ENCODE data around the gene TAF6. TPM values are rescaled to one million over a fixed set of nuclear protein-coding genes. Genes with fewer than 3 reads are reported as not detected.
A peak's percentile ranks its signal among the peaks of the same experiment; 100 is the strongest.

The TAF6 gene
- total and polyA plus RNA-seq, 9 of the 15 experiments (the other 6 are each of a cell fraction or from before 2014, with no cell fraction given) = 0.78 to 78.7 (median 21.3) TPM

DNA sequence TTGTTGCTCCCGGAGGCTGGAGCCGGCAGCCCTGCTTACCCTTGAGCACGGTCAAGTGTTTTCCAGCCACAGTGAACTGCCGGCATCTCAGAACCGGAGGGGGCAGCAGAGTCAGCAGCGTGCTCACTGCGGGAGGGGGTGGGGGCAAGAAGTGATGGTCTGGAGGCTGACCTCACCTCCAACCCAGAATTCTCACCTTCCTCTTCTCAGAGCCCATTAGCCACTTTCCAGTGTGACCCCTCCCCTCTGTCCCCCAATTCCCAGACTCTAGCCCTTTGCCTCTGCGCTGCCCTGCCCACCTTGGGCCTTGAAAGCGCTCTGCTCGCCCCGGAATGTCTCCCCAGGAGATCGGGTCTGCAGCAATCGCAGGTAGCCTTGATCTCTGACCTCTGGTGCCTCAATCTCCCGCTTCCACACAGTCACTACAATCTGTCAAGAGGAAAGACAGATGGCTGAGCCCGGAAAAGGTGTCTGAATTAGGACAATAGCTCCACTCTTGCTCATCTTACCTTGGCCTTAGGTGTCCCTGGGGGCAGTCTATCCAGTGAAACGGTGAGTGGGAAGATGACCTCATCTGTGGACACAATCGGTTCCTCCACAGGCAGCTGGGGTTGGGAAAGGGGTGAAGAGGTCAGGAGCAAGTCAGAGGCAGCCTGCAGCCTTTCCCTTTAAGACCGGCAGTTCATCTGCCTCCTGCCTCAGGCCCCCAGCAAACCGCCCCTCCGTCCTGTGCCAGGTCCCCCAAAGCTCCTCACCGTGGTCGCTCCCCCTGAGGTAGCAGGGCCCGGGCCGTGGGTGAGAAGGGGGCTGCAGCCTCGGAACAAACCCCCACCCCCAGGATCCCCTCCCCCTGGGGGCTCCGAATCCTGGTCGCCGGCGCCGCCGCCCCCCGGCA is 38.4 kb upstream of the TAF6 start:
- peak; percentile 80 for ATAC-seq
- TF ChIP-seq, protein P1, sequence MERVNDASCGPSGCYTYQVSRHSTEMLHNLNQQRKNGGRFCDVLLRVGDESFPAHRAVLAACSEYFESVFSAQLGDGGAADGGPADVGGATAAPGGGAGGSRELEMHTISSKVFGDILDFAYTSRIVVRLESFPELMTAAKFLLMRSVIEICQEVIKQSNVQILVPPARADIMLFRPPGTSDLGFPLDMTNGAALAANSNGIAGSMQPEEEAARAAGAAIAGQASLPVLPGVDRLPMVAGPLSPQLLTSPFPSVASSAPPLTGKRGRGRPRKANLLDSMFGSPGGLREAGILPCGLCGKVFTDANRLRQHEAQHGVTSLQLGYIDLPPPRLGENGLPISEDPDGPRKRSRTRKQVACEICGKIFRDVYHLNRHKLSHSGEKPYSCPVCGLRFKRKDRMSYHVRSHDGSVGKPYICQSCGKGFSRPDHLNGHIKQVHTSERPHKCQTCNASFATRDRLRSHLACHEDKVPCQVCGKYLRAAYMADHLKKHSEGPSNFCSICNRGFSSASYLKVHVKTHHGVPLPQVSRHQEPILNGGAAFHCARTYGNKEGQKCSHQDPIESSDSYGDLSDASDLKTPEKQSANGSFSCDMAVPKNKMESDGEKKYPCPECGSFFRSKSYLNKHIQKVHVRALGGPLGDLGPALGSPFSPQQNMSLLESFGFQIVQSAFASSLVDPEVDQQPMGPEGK (CRISPR knock-in tag; IDR thresholded peaks at IDR 0.05; ENCODE audit: borderline replicate concordance) = no peak
- TF ChIP-seq ZNF316 (IDR thresholded peaks at IDR 0.05) (no peak), SAFB2 (IDR thresholded peaks at IDR 0.05; ENCODE audit: borderline replicate concordance, low read depth, low read length, severe bottlenecking) (no peak), PTBP1 (IDR thresholded peaks at IDR 0.05; ENCODE audit: low read depth, low read length) (no peak), NUFIP1 (IDR thresholded peaks at IDR 0.05; ENCODE audit: partially characterized antibody) (no peak), BRD9 (IDR thresholded peaks at IDR 0.05; ENCODE audit: low read depth, partially characterized antibody) (no peak), ZNF586 (CRISPR knock-in tag; conservative IDR thresholded peaks at IDR 0.05) (no peak), ETV5 (CRISPR knock-in tag; IDR thresholded peaks at IDR 0.05; ENCODE audit: low read depth) (no peak), NFYB (IDR thresholded peaks at IDR 0.05; ENCODE audit: extremely low read depth, insufficient read length) (no peak), PPARD (CRISPR knock-in tag; IDR thresholded peaks at IDR 0.05) (no peak), ESRRA (IDR thresholded peaks at IDR 0.05; ENCODE audit: borderline replicate concordance, low read depth) (peak; percentile 76; the same call in 1 of the 2 replicates)
- TF ChIP-seq, protein P2, sequence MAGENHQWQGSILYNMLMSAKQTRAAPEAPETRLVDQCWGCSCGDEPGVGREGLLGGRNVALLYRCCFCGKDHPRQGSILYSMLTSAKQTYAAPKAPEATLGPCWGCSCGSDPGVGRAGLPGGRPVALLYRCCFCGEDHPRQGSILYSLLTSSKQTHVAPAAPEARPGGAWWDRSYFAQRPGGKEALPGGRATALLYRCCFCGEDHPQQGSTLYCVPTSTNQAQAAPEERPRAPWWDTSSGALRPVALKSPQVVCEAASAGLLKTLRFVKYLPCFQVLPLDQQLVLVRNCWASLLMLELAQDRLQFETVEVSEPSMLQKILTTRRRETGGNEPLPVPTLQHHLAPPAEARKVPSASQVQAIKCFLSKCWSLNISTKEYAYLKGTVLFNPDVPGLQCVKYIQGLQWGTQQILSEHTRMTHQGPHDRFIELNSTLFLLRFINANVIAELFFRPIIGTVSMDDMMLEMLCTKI (IDR thresholded peaks at IDR 0.05; ENCODE audit: partially characterized antibody) = no peak
- TF ChIP-seq, protein P3, sequence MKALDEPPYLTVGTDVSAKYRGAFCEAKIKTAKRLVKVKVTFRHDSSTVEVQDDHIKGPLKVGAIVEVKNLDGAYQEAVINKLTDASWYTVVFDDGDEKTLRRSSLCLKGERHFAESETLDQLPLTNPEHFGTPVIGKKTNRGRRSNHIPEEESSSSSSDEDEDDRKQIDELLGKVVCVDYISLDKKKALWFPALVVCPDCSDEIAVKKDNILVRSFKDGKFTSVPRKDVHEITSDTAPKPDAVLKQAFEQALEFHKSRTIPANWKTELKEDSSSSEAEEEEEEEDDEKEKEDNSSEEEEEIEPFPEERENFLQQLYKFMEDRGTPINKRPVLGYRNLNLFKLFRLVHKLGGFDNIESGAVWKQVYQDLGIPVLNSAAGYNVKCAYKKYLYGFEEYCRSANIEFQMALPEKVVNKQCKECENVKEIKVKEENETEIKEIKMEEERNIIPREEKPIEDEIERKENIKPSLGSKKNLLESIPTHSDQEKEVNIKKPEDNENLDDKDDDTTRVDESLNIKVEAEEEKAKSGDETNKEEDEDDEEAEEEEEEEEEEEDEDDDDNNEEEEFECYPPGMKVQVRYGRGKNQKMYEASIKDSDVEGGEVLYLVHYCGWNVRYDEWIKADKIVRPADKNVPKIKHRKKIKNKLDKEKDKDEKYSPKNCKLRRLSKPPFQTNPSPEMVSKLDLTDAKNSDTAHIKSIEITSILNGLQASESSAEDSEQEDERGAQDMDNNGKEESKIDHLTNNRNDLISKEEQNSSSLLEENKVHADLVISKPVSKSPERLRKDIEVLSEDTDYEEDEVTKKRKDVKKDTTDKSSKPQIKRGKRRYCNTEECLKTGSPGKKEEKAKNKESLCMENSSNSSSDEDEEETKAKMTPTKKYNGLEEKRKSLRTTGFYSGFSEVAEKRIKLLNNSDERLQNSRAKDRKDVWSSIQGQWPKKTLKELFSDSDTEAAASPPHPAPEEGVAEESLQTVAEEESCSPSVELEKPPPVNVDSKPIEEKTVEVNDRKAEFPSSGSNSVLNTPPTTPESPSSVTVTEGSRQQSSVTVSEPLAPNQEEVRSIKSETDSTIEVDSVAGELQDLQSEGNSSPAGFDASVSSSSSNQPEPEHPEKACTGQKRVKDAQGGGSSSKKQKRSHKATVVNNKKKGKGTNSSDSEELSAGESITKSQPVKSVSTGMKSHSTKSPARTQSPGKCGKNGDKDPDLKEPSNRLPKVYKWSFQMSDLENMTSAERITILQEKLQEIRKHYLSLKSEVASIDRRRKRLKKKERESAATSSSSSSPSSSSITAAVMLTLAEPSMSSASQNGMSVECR (CRISPR knock-in tag; IDR thresholded peaks at IDR 0.05) = peak; percentile 66; the same call in 1 of the 2 replicates

More for the DNA sequence above, 38.4 kb upstream of the TAF6 start:
- Histone ChIP-seq H3K36me3 (ENCODE audit: control insufficient read depth, insufficient read depth, low read length) (peaks cover 45% of the 10 kb centered on the region), H3K4me1 (replicated peaks in 1 of 2; ENCODE audit: control insufficient read depth in 2 of 2, insufficient read depth in 2 of 2, low read length in 2 of 2) (peaks cover 30 to 74% of the 10 kb centered on the region in 2 experiments), H3K27ac (ENCODE audit: extremely low read depth, low read depth, low read length) (peak overlapping the region; percentile 91), H3K9me3 (replicated peaks; ENCODE audit: control insufficient read depth, insufficient read depth, low read depth, low read length) (no peaks in the 10 kb centered on the region), H3K79me2 (ENCODE audit: control insufficient read depth, insufficient read depth, low read length) (peaks cover 30% of the 10 kb centered on the region), H3K9me1 (ENCODE audit: control insufficient read depth, insufficient read depth, low read length) (no peaks in the 10 kb centered on the region), H3K4me2 (ENCODE audit: insufficient read depth, low read length) (peak overlapping the region; percentile 89), H4K20me1 (replicated peaks; ENCODE audit: control insufficient read depth, insufficient read depth, low read length) (peaks cover 10% of the 10 kb centered on the region), H3K9ac (ENCODE audit: insufficient read depth in 1 of 2, low read depth in 2 of 2, low read length in 2 of 2) (peak overlapping the region; percentile 90 to 98), H2AFZ (ENCODE audit: low read depth, low read length) (no peak overlapping the region), H3K27me3 (ENCODE audit: control insufficient read depth in 2 of 2, insufficient read depth in 2 of 2, low read length in 2 of 2) (no peaks in the 10 kb centered on the region), H3K4me3 (peak overlapping the region; percentile 99)
- ChIA-PET CTCF (ENCODE audit: low intra/inter-chr PET ratio) (no interaction called here), POLR2A (interaction anchor here (0.7 to 2.1 kb wide), 7 partner anchors 10 to 140 kb away, joined by 3 to 8 read pairs (median 3); no protein-coding TSS in a partner anchor)
- in situ Hi-C loops (cut with MboI) (no loop called here), intact Hi-C loops (cut with micrococcal nuclease) (loop anchor here (1.0 to 5.0 kb wide), 3 partner anchors 10 to 115 kb away; no protein-coding TSS in a partner anchor)
- TSS peak; percentile 54 for BruUV-seq (replicated peaks)
- peak; percentile 73 for FAIRE-seq
- peak; percentile 62 to 88 (median 73) for DNase-seq (ENCODE audit: extremely low read depth in 1 of 4, low spot score in 3 of 4)
- WGBS (ENCODE audit: insufficient coverage, low coverage, missing lambda C conversion rate) = 4% methylated on average over 20 of the region's 32 CpGs

All from K562 (cell line).